BJ (cell line): ENCODE measurements around the gene SLC7A9. TPM values are rescaled to one million over a fixed set of nuclear protein-coding genes. Genes with fewer than 3 reads are reported as not detected.

Experiments used
- CTCF ChIA-PET: fragments of 350-600 bp; formaldehyde crosslinking; extraction: SDS; loops from one replicate; lab custom pipeline; 2021; ENCODE audit warnings: antibody characterized with exemption, inconsistent platforms; lab: Yijun Ruan, JAX
- POLR2A ChIA-PET: fragments of 300-600 bp; sonication (Branson Sonifier 250); formaldehyde crosslinking; extraction: SDS; loops from one replicate; lab custom pipeline; 2021; ENCODE audit warnings: antibody characterized with exemption; lab: Charles Lee
- DNase-seq: peaks from one replicate; pipeline ENCODE4 v3.0.0-alpha.2; 2011; ENCODE audit warnings: low read depth
- H3K27me3 ChIP-seq: 2 replicates; pipeline ENCODE4 v1.6.0; 2011; ENCODE audit warnings: low read length; ENCODE audit not compliant: control insufficient read depth, insufficient read depth
- H3K36me3 ChIP-seq: 2 replicates; pipeline ENCODE4 v1.5.1; 2011; ENCODE audit warnings: low read length; ENCODE audit not compliant: control insufficient read depth, insufficient read depth
- H3K4me3 ChIP-seq: 2 replicates; pipeline ENCODE4 v1.5.1; 2011; ENCODE audit warnings: low read depth, mild to moderate bottlenecking, control low read depth, low read length
- CTCF ChIP-seq: IDR thresholded peaks from 2 replicates; pipeline ENCODE4 v1.5.1; 2011; ENCODE audit warnings: low read depth, mild to moderate bottlenecking, control low read depth, inconsistent platforms, low read length, moderate library complexity; ENCODE audit not compliant: insufficient read depth
- polyA plus RNA-seq: library from polyadenylated mRNA; depleted of rRNA; stranded (reverse); fragments of >200 nt; gene quantifications from 2 replicates; pipeline ENCODE4 v1.2.3, GENCODE V29; 2011

SLC7A9 gene
- polyA plus RNA-seq, 1 experiment, result not detected

GRCh38 chr19:32824916-32825608 is 44.5 kb downstream of the SLC7A9 start:
- Histone ChIP-seq H3K27me3 (peaks cover 4% of the 10 kb centered on the region), H3K4me3 (no peak overlapping the region), H3K36me3 (no peaks in the 10 kb centered on the region)
- no peak for TF ChIP-seq CTCF
- DNase-seq, result no peak
- ChIA-PET CTCF (no interaction called here), POLR2A (no interaction called here)

- ChIA-PET CTCF (interaction anchor here (0.9 kb wide), 1 partner anchor 20 kb away, joined by 3 read pairs; no protein-coding TSS in a partner anchor), POLR2A (no interaction called here)
- no peak for DNase-seq
- H3K27me3 ChIP-seq, result peaks cover 8% of the 10 kb centered on the region
- no peak overlapping the region for H3K4me3 ChIP-seq
- TF ChIP-seq CTCF, result no peak
- no peaks in the 10 kb centered on the region for H3K36me3 ChIP-seq
Observed at GRCh38 chr19:32824191-32824751, 45.3 kb downstream of the SLC7A9 start.

GRCh38 chr19:32823747-32824102 is 45.8 kb downstream of the SLC7A9 start:
- H3K27me3 ChIP-seq, result peaks cover 8% of the 10 kb centered on the region
- ChIA-PET CTCF (interaction anchor here (0.9 to 1.1 kb wide), 2 partner anchors 20 to 21 kb away, joined by 3 read pairs; no protein-coding TSS in a partner anchor), POLR2A (no interaction called here)
- H3K4me3 ChIP-seq, result no peak overlapping the region
- no peaks in the 10 kb centered on the region for H3K36me3 ChIP-seq
- no peak for TF ChIP-seq CTCF
- DNase-seq, result no peak

- no peak for DNase-seq
- no peaks in the 10 kb centered on the region for H3K36me3 ChIP-seq
- no peak for TF ChIP-seq CTCF
- ChIA-PET POLR2A (no interaction called here), CTCF (interaction anchor here (1.1 kb wide), 1 partner anchor 20 kb away, joined by 3 read pairs; no protein-coding TSS in a partner anchor)
- H3K27me3 ChIP-seq, result peaks cover 9% of the 10 kb centered on the region
- no peak overlapping the region for H3K4me3 ChIP-seq
Observed at GRCh38 chr19:32822916-32823746, 46.4 kb downstream of the SLC7A9 start.
